HepG2 (cell line): ENCODE measurements around the gene LHFPL6. TPM values are rescaled to one million over a fixed set of nuclear protein-coding genes. Genes with fewer than 3 reads are reported as not detected.

ENCODE experiments used
- ATAC-seq: fragments of 200-7000 bp; cut with Tn5 transposase; 3 replicates; pipeline ENCODE4 v1.9.1; 2020; ENCODE audit warnings: mild to moderate bottlenecking, moderate library complexity
- BruUV-seq: library from RNA; stranded (reverse); fragments of 400-500 nt; replicated peaks from 2 replicates; lab custom pipeline; 2021; lab: Mats Ljungman, UMichigan
- CTCF ChIA-PET: fragments of 300-600 bp; formaldehyde crosslinking; extraction: SDS; loops from one replicate; lab custom pipeline; 2021; ENCODE audit warnings: low total read pairs, inconsistent platforms, low intra/inter-chr PET ratio; lab: Yijun Ruan, JAX
- POLR2A ChIA-PET: fragments of 350-600 bp; sonication (Branson Sonifier 250); formaldehyde crosslinking; loops from one replicate; lab custom pipeline; 2020; ENCODE audit warnings: antibody characterized with exemption, inconsistent platforms; lab: Yijun Ruan, JAX
- DNase-seq: peaks from one replicate; pipeline ENCODE4 v3.0.0-alpha.2; 2015; ENCODE audit warnings: low spot score
- FAIRE-seq: peaks from 3 replicates; lab custom pipeline; 2011; peaks lifted over from hg19 to GRCh38; lab: Jason Lieb, UNC
- H2AFZ ChIP-seq: one replicate; pipeline ENCODE4 v1.6.1; 2011; ENCODE audit warnings: low read length, inconsistent platforms
- H3K27ac ChIP-seq: fragments of 300-600 bp; 3 replicates; pipeline ENCODE4 v1.8.0; 2011; ENCODE audit warnings: mixed run types, mild to moderate bottlenecking, mixed read lengths, low read length, inconsistent platforms; ENCODE audit not compliant: insufficient read depth; ENCODE audit errors: extremely low read length
- H3K27me3 ChIP-seq, 2 experiments: fragments of 200-600 bp in 1 of 2; 2 replicates in 1 of 2; 3 replicates in 1 of 2; pipeline versions ENCODE4 v1.6.0 to v1.8.0; 2011; ENCODE audit warnings: low read length in 2 of 2, mild to moderate bottlenecking in 2 of 2, moderate library complexity in 2 of 2, inconsistent platforms in 1 of 2; ENCODE audit not compliant: insufficient read depth in 2 of 2, control insufficient read depth in 1 of 2
- H3K36me3 ChIP-seq, 2 experiments: fragments of 200-600 bp in 1 of 2; replicated peaks in 1 of 2; 2 replicates in 1 of 2; 3 replicates in 1 of 2; pipeline versions ENCODE4 v1.5.1 to v1.8.0; 2011; ENCODE audit warnings: low read length in 2 of 2, inconsistent platforms in 1 of 2; ENCODE audit not compliant: insufficient read depth in 2 of 2, control insufficient read depth in 1 of 2
- H3K4me1 ChIP-seq: 2 replicates; pipeline ENCODE4 v1.5.1; 2012; ENCODE audit warnings: low read length, inconsistent platforms; ENCODE audit not compliant: insufficient read depth
- H3K4me2 ChIP-seq: 2 replicates; pipeline ENCODE4 v1.6.0; 2011; ENCODE audit warnings: low read depth, low read length, inconsistent platforms
- H3K4me3 ChIP-seq, 3 experiments: fragments of 200-600 bp in 1 of 3; sonication (generic), shearing (Covaris generic) in 1 of 3; replicated peaks in 1 of 3; 2 replicates each; pipeline ENCODE4 v1.5.1; 2011 to 2016; ENCODE audit warnings: low read length in 3 of 3, inconsistent platforms in 2 of 3, low read depth in 2 of 3, mild to moderate bottlenecking in 2 of 3, control low read depth in 1 of 3, mixed read lengths in 1 of 3; ENCODE audit not compliant: insufficient read depth in 1 of 3
- H3K79me2 ChIP-seq: one replicate; pipeline ENCODE4 v1.6.1; 2011; ENCODE audit warnings: low read length, inconsistent platforms; ENCODE audit not compliant: insufficient read depth
- H3K9ac ChIP-seq: 2 replicates; pipeline ENCODE4 v1.6.0; 2011; ENCODE audit warnings: mild to moderate bottlenecking, low read depth, low read length, inconsistent platforms; ENCODE audit not compliant: insufficient read depth
- H3K9me3 ChIP-seq: 2 replicates; pipeline ENCODE4 v1.5.1; 2012; ENCODE audit warnings: mild to moderate bottlenecking, low read length
- H4K20me1 ChIP-seq: 2 replicates; pipeline ENCODE4 v1.6.0; 2011; ENCODE audit warnings: inconsistent platforms, mild to moderate bottlenecking, low read length, moderate library complexity; ENCODE audit not compliant: insufficient read depth
- CBX1 ChIP-seq: IDR thresholded peaks from one replicate; pipeline ENCODE4 v1.6.1; 2016; ENCODE audit warnings: antibody characterized with exemption, low read depth
- DNMT1 ChIP-seq: sonication (generic); formaldehyde crosslinking; IDR thresholded peaks from 2 replicates; pipeline ENCODE4 v1.5.1; 2020; ENCODE audit warnings: mild to moderate bottlenecking, missing genetic modification reagents
- NAIF1 ChIP-seq: sonication (generic); formaldehyde crosslinking; IDR thresholded peaks from 2 replicates; pipeline ENCODE4 v1.5.0; 2020; ENCODE audit warnings: mild to moderate bottlenecking, missing genetic modification reagents, borderline replicate concordance
- TAF15 ChIP-seq: fragments of 200-400 bp; formaldehyde crosslinking; IDR thresholded peaks from one replicate; pipeline ENCODE4 v1.6.1; 2018; ENCODE audit warnings: mild to moderate bottlenecking, low read depth, low read length; ENCODE audit not compliant: poor library complexity, severe bottlenecking
- TBX2 ChIP-seq: sonication (generic); formaldehyde crosslinking; IDR thresholded peaks from 2 replicates; pipeline ENCODE4 v1.5.0; 2020; ENCODE audit warnings: missing genetic modification reagents, mild to moderate bottlenecking, borderline replicate concordance
- ZNF12 ChIP-seq: sonication (generic); formaldehyde crosslinking; IDR thresholded peaks from 2 replicates; pipeline ENCODE4 v1.5.0; 2020; ENCODE audit warnings: missing genetic modification reagents
- ZSCAN31 ChIP-seq: sonication (generic); formaldehyde crosslinking; IDR thresholded peaks from 2 replicates; pipeline ENCODE4 v1.5.0; 2020; ENCODE audit warnings: low read depth, mild to moderate bottlenecking, missing genetic modification reagents
- ZSCAN9 ChIP-seq: IDR thresholded peaks from 2 replicates; pipeline ENCODE4 v1.6.1; 2016; ENCODE audit warnings: borderline replicate concordance
- whole genome bisulfite sequencing: methylation state at CpG from one replicate; pipeline ENCODE4 v1.1.6; 2017; ENCODE audit warnings: low lambda C conversion rate; 5-methylcytosine and 5-hydroxymethylcytosine counted together
- in situ Hi-C: cut with HindIII; loops from 2 replicates; pipeline ENCODE4 v1.10.0; 2017; ENCODE audit warnings: low pct_unique_long_range_greater_than_20kb; ENCODE audit not compliant: extremely low pct_ligation_motif_present
- intact Hi-C: fragments of 100-400 bp; cut with micrococcal nuclease; formaldehyde crosslinking; loops from one replicate; pipeline ENCODE4 v1.10.0; 2022; ENCODE audit not compliant: unreplicated experiment
- polyA plus RNA-seq, 8 experiments: library from polyadenylated mRNA; depleted of rRNA in 3 of 8; stranded (reverse) in 7 of 8; unstranded in 1 of 8; fragments of >200 nt; fragmentation: Illumina TruSeq in 4 of 8; extraction: Trizol in 4 of 8; gene quantifications; 2 replicates each; pipeline versions ENCODE4 v1.2.1 to v1.2.3, GENCODE V29; 2011 to 2016; ENCODE audit warnings: low read depth in 4 of 8, missing spikeins in 1 of 8, mixed read lengths in 1 of 8; ENCODE audit not compliant: insufficient read depth in 1 of 8
- total RNA-seq, 5 experiments: library from RNA; depleted of rRNA; stranded (reverse); fragments of >200 nt; fragmentation: Illumina TruSeq; extraction: Trizol; gene quantifications; 2 replicates each; pipeline ENCODE4 v1.2.3, GENCODE V29; 2016; ENCODE audit warnings: low read depth in 1 of 5
- TF ChIP-seq, protein P1 (sequence below): sonication (generic); formaldehyde crosslinking; IDR thresholded peaks from 2 replicates; pipeline ENCODE4 v1.4.0; 2020; ENCODE audit warnings: missing genetic modification reagents
- TF ChIP-seq, protein P2 (sequence below): sonication (generic); formaldehyde crosslinking; IDR thresholded peaks from 2 replicates; pipeline ENCODE4 v1.4.0; 2020; ENCODE audit warnings: mild to moderate bottlenecking, missing genetic modification reagents
- TF ChIP-seq, protein P3 (sequence below): sonication (generic); formaldehyde crosslinking; IDR thresholded peaks from 2 replicates; pipeline ENCODE4 v1.5.0; 2020; ENCODE audit warnings: missing genetic modification reagents
- TF ChIP-seq, protein P4 (sequence below): sonication (generic); formaldehyde crosslinking; IDR thresholded peaks from 2 replicates; pipeline ENCODE4 v1.8.0; 2022; ENCODE audit warnings: mild to moderate bottlenecking, missing genetic modification reagents; ENCODE audit not compliant: insufficient replicate concordance

LHFPL6 gene
- total and polyA plus RNA-seq, 2 of the 13 experiments (the other 11 are each of a cell fraction or from before 2014, with no cell fraction given) = not detected

DNA sequence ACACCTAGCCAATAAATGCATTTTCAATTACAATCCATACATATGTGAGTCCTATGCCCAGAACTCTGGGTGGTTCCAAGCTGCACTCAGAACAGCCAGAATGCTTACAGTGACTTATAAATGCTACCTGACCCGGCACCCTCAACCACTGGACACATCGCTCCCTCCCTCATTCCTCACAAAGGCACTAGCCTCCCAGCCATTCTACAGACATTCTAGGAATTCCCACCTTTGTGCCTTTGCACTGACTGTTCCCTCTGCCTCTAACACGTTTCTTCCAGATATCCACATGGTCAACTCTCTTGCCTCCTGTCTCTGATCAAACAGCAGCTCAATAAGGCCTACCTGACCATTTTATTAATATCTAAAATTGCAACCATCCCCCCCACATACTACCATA, 99.9 kb downstream of the LHFPL6 start:
- Histone ChIP-seq H3K9ac (no peak overlapping the region), H3K9me3 (no peaks in the 10 kb centered on the region), H3K36me3 (no peaks in the 10 kb centered on the region), H3K4me3 (no peak overlapping the region), H3K27ac (no peak overlapping the region), H3K4me1 (peaks cover 8% of the 10 kb centered on the region; the same call in 1 of the 2 replicates), H3K79me2 (no peaks in the 10 kb centered on the region), H3K27me3 (no peaks in the 10 kb centered on the region), H2AFZ (no peak overlapping the region), H4K20me1 (no peaks in the 10 kb centered on the region), H3K4me2 (no peak overlapping the region)
- CTCF ChIA-PET = no interaction called here
- FAIRE-seq (no peak), DNase-seq (no peak), ATAC-seq (no peak)
- 30% methylated on average over 3 of the region's 3 CpGs for WGBS
- TF ChIP-seq CBX1 (no peak), TAF15 (no peak), TBX2 (CRISPR knock-in tag) (no peak), ZSCAN9 (CRISPR knock-in tag) (no peak), DNMT1 (CRISPR knock-in tag) (no peak), NAIF1 (no peak), ZNF12 (CRISPR knock-in tag) (no peak), ZSCAN31 (no peak)
- TF ChIP-seq, protein P1, sequence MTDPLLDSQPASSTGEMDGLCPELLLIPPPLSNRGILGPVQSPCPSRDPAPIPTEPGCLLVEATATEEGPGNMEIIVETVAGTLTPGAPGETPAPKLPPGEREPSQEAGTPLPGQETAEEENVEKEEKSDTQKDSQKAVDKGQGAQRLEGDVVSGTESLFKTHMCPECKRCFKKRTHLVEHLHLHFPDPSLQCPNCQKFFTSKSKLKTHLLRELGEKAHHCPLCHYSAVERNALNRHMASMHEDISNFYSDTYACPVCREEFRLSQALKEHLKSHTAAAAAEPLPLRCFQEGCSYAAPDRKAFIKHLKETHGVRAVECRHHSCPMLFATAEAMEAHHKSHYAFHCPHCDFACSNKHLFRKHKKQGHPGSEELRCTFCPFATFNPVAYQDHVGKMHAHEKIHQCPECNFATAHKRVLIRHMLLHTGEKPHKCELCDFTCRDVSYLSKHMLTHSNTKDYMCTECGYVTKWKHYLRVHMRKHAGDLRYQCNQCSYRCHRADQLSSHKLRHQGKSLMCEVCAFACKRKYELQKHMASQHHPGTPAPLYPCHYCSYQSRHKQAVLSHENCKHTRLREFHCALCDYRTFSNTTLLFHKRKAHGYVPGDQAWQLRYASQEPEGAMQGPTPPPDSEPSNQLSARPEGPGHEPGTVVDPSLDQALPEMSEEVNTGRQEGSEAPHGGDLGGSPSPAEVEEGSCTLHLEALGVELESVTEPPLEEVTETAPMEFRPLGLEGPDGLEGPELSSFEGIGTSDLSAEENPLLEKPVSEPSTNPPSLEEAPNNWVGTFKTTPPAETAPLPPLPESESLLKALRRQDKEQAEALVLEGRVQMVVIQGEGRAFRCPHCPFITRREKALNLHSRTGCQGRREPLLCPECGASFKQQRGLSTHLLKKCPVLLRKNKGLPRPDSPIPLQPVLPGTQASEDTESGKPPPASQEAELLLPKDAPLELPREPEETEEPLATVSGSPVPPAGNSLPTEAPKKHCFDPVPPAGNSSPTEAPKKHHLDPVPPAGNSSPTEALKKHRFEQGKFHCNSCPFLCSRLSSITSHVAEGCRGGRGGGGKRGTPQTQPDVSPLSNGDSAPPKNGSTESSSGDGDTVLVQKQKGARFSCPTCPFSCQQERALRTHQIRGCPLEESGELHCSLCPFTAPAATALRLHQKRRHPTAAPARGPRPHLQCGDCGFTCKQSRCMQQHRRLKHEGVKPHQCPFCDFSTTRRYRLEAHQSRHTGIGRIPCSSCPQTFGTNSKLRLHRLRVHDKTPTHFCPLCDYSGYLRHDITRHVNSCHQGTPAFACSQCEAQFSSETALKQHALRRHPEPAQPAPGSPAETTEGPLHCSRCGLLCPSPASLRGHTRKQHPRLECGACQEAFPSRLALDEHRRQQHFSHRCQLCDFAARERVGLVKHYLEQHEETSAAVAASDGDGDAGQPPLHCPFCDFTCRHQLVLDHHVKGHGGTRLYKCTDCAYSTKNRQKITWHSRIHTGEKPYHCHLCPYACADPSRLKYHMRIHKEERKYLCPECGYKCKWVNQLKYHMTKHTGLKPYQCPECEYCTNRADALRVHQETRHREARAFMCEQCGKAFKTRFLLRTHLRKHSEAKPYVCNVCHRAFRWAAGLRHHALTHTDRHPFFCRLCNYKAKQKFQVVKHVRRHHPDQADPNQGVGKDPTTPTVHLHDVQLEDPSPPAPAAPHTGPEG (CRISPR knock-in tag) = no peak
- TF ChIP-seq, protein P2, sequence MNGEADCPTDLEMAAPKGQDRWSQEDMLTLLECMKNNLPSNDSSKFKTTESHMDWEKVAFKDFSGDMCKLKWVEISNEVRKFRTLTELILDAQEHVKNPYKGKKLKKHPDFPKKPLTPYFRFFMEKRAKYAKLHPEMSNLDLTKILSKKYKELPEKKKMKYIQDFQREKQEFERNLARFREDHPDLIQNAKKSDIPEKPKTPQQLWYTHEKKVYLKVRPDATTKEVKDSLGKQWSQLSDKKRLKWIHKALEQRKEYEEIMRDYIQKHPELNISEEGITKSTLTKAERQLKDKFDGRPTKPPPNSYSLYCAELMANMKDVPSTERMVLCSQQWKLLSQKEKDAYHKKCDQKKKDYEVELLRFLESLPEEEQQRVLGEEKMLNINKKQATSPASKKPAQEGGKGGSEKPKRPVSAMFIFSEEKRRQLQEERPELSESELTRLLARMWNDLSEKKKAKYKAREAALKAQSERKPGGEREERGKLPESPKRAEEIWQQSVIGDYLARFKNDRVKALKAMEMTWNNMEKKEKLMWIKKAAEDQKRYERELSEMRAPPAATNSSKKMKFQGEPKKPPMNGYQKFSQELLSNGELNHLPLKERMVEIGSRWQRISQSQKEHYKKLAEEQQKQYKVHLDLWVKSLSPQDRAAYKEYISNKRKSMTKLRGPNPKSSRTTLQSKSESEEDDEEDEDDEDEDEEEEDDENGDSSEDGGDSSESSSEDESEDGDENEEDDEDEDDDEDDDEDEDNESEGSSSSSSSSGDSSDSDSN = no peak
- TF ChIP-seq, protein P3, sequence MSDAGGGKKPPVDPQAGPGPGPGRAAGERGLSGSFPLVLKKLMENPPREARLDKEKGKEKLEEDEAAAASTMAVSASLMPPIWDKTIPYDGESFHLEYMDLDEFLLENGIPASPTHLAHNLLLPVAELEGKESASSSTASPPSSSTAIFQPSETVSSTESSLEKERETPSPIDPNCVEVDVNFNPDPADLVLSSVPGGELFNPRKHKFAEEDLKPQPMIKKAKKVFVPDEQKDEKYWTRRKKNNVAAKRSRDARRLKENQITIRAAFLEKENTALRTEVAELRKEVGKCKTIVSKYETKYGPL (CRISPR knock-in tag) = no peak
- TF ChIP-seq, protein P4, sequence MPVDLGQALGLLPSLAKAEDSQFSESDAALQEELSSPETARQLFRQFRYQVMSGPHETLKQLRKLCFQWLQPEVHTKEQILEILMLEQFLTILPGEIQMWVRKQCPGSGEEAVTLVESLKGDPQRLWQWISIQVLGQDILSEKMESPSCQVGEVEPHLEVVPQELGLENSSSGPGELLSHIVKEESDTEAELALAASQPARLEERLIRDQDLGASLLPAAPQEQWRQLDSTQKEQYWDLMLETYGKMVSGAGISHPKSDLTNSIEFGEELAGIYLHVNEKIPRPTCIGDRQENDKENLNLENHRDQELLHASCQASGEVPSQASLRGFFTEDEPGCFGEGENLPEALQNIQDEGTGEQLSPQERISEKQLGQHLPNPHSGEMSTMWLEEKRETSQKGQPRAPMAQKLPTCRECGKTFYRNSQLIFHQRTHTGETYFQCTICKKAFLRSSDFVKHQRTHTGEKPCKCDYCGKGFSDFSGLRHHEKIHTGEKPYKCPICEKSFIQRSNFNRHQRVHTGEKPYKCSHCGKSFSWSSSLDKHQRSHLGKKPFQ (CRISPR knock-in tag) = no peak
- in situ Hi-C loops (no loop called here), intact Hi-C loops (no loop called here)
- BruUV-seq = no TSS peak
- POLR2A ChIA-PET = no interaction called here
